Measurements from ENCODE around the gene MFF. TPM values are rescaled to one million over a fixed set of nuclear protein-coding genes. Genes with fewer than 3 reads are reported as not detected.
A peak's percentile ranks its signal among the peaks of the same experiment; 100 is the strongest.
"Not testable (repeated sequence)": the region's sequence is repeated elsewhere in the genome, so short reads cannot be mapped to it uniquely, and the experiment has no call there.

Gene MFF
- total RNA-seq, 2 donors from 2014 or later: 60.4 to 71.5 TPM

GRCh38 chr2:227323818-227324217, 1.2 kb upstream of the MFF start:
- intact Hi-C loops (cut with DNase I, micrococcal nuclease): no loop called here
- ATAC-seq: no peak
- no peak for DNase-seq

- DNase-seq: peak in 1 of 2 donors; percentile 18
These were observed 433 bp upstream of the MFF start for GRCh38 chr2:227324642-227324994.

GRCh38 chr2:227325839-227326195, 766 bp downstream of the MFF start:
- intact Hi-C loops (cut with DNase I, micrococcal nuclease): no loop called here
- ATAC-seq: peak; percentile 61
- peak; percentile 48 to 63 for DNase-seq

More at GRCh38 chr2:227324642-227324994, 433 bp upstream of the MFF start:
- peak; percentile 5 for ATAC-seq
- intact Hi-C loops (cut with DNase I, micrococcal nuclease): no loop called here

GRCh38 chr2:227326783-227327182, 1.7 kb downstream of the MFF start:
- intact Hi-C loops (cut with DNase I, micrococcal nuclease): no loop called here
- no peak for DNase-seq
- ATAC-seq: no peak

- DNase-seq: no peak
- no peak for ATAC-seq
- intact Hi-C loops (cut with DNase I, micrococcal nuclease): no loop called here
These were observed 10.7 kb downstream of the MFF start for GRCh38 chr2:227335713-227336112.

GRCh38 chr2:227337442-227337841, 12.4 kb downstream of the MFF start:
- ATAC-seq: no peak
- intact Hi-C loops (cut with DNase I, micrococcal nuclease): no loop called here
- no peak for DNase-seq

GRCh38 chr2:227339098-227339599, 14.1 kb downstream of the MFF start:
- no peak for DNase-seq
- ATAC-seq: no peak
- intact Hi-C loops (cut with DNase I, micrococcal nuclease): no loop called here

- ATAC-seq: no peak
- no peak for DNase-seq
- intact Hi-C loops (cut with DNase I, micrococcal nuclease): no loop called here
These were observed 15.1 kb downstream of the MFF start for GRCh38 chr2:227340106-227340505.

GRCh38 chr2:227341553-227341952, 16.5 kb downstream of the MFF start:
- DNase-seq: no peak
- intact Hi-C loops (cut with DNase I, micrococcal nuclease): no loop called here
- no peak for ATAC-seq

- intact Hi-C loops (cut with DNase I, micrococcal nuclease): no loop called here
- DNase-seq (no peak), ATAC-seq (no peak)
These were observed 19.2 kb downstream of the MFF start for GRCh38 chr2:227344231-227344630.

- DNase-seq: no peak
- ATAC-seq: no peak
- intact Hi-C loops (cut with DNase I, micrococcal nuclease): no loop called here
These were observed 22.1 kb downstream of the MFF start for GRCh38 chr2:227347117-227347516.

GRCh38 chr2:227348324-227348723, 23.3 kb downstream of the MFF start:
- ATAC-seq (no peak), DNase-seq (no peak)
- intact Hi-C loops (cut with DNase I, micrococcal nuclease): no loop called here

- intact Hi-C loops (cut with DNase I, micrococcal nuclease): no loop called here
- no peak for DNase-seq
- no peak for ATAC-seq
These were observed 25.1 kb downstream of the MFF start for GRCh38 chr2:227349989-227350612.

GRCh38 chr2:227351639-227352038, 26.6 kb downstream of the MFF start:
- ATAC-seq (no peak), DNase-seq (no peak)
- intact Hi-C loops (cut with DNase I, micrococcal nuclease): no loop called here

GRCh38 chr2:227360351-227360750, 35.3 kb downstream of the MFF start:
- DNase-seq: no peak
- ATAC-seq: no peak
- intact Hi-C loops (cut with DNase I, micrococcal nuclease): no loop called here

- no peak for DNase-seq
- intact Hi-C loops (cut with DNase I, micrococcal nuclease): no loop called here
These were observed 38.7 kb downstream of the MFF start for GRCh38 chr2:227363756-227364155.

GRCh38 chr2:227364585-227365263, 39.7 kb downstream of the MFF start:
- DNase-seq; ATAC-seq; intact Hi-C loops (cut with DNase I, micrococcal nuclease): not testable (repeated sequence)

More at GRCh38 chr2:227363756-227364155, 38.7 kb downstream of the MFF start:
- ATAC-seq: no peak

- ATAC-seq (no peak), DNase-seq (no peak)
- intact Hi-C loops (cut with DNase I, micrococcal nuclease): no loop called here
These were observed 40.8 kb downstream of the MFF start for GRCh38 chr2:227365833-227366232.

GRCh38 chr2:227366769-227367426, 41.8 kb downstream of the MFF start:
- intact Hi-C loops (cut with DNase I, micrococcal nuclease): no loop called here
- ATAC-seq (no peak), DNase-seq (no peak)

GRCh38 chr2:227367427-227367795, 42.4 kb downstream of the MFF start:
- DNase-seq: no peak
- intact Hi-C loops (cut with DNase I, micrococcal nuclease): no loop called here
- no peak for ATAC-seq

Data from left colon (tissue), 2 donors.